Left kidney (tissue), 2 donors: ENCODE results near the gene SBNO2. TPM values are rescaled to one million over a fixed set of nuclear protein-coding genes. Genes with fewer than 3 reads are reported as not detected.
A peak's percentile ranks its signal among the peaks of the same experiment; 100 is the strongest.

Experiments
- DNase-seq: peaks from one replicate; pipeline ENCODE4 v3.0.0-alpha.2; 2013
- polyA plus RNA-seq: library from polyadenylated mRNA; unstranded; fragments of 120-200 nt; gene quantifications from one replicate; pipeline ENCODE4 v1.2.1, GENCODE V29; 2013; ENCODE audit not compliant: insufficient read length

SBNO2 gene
- polyA plus RNA-seq, 1 donor: 15.1 TPM

GRCh38 chr19:1154731-1155351 lies 19.2 kb downstream of the SBNO2 start:
- DNase-seq: no peak

- DNase-seq: no peak
Measured at GRCh38 chr19:1153891-1154730, 20.0 kb downstream of the SBNO2 start.

GRCh38 chr19:1151917-1152587 lies 22.0 kb downstream of the SBNO2 start:
- no peak for DNase-seq

- no peak for DNase-seq
Measured at GRCh38 chr19:1151037-1151724, 22.9 kb downstream of the SBNO2 start.

GRCh38 chr19:1150333-1151036 lies 23.6 kb downstream of the SBNO2 start:
- DNase-seq: no peak

- no peak for DNase-seq
Measured at GRCh38 chr19:1149259-1150045, 24.6 kb downstream of the SBNO2 start.

- DNase-seq: no peak
Measured at GRCh38 chr19:1147934-1148549, 26.0 kb downstream of the SBNO2 start.

- no peak for DNase-seq
Measured at GRCh38 chr19:1146858-1147780, 26.9 kb downstream of the SBNO2 start.

- peak; percentile 45 for DNase-seq
Measured at GRCh38 chr19:1146412-1146699, 27.7 kb downstream of the SBNO2 start.

- no peak for DNase-seq
Measured at GRCh38 chr19:1145635-1146411, 28.2 kb downstream of the SBNO2 start.

- no peak for DNase-seq
Measured at GRCh38 chr19:1144741-1145140, 29.3 kb downstream of the SBNO2 start.

GRCh38 chr19:1143828-1144399 lies 30.2 kb downstream of the SBNO2 start:
- DNase-seq: no peak

GRCh38 chr19:1141944-1142343 lies 32.1 kb downstream of the SBNO2 start:
- no peak for DNase-seq

GRCh38 chr19:1140272-1141027 lies 33.6 kb downstream of the SBNO2 start:
- no peak for DNase-seq

GRCh38 chr19:1139126-1139525 lies 34.9 kb downstream of the SBNO2 start:
- DNase-seq: no peak

- no peak for DNase-seq
Measured at GRCh38 chr19:1138121-1138520, 35.9 kb downstream of the SBNO2 start.

- DNase-seq: no peak
Measured at GRCh38 chr19:1136621-1137317, 37.3 kb downstream of the SBNO2 start.
